HG02943 (cell line): Measurements from ENCODE around the gene KIF21B.

Experiments used
- ATAC-seq: cut with Tn5 transposase; IDR thresholded peaks from one replicate; pipeline ENCODE4 v1.9.1; 2021; ENCODE audit warnings: mild to moderate bottlenecking, low read depth, moderate library complexity; ENCODE audit not compliant: unreplicated experiment

The KIF21B gene

DNA sequence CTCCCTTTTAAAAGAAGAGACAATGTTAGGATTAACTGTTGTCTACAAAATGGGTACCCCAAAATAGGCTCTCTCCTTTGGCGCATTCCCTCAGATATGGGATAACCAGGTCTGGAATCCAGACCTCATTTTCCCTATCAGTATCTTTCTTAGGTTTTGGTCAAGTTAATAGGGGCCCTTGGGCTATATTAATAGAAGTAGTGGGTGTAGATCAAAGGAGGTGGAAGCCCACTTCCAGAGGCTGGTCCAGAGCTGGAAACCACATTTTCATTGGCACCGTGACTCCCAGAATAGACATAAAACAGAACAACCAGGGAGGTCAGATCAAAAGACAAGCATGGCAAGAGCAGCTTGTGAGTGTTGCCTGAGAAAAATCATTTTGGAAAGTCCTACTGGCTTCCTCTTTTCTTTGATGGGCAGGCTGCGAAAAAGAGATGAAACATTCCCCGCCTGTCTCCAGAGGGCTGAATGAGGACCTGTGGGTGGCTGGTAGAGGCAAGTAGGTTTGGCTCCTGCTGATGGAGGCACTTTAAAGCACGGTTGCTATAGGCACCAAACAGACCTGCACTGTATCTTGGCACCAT, 25.8 kb upstream of the KIF21B start:
- ATAC-seq: no peak

DNA sequence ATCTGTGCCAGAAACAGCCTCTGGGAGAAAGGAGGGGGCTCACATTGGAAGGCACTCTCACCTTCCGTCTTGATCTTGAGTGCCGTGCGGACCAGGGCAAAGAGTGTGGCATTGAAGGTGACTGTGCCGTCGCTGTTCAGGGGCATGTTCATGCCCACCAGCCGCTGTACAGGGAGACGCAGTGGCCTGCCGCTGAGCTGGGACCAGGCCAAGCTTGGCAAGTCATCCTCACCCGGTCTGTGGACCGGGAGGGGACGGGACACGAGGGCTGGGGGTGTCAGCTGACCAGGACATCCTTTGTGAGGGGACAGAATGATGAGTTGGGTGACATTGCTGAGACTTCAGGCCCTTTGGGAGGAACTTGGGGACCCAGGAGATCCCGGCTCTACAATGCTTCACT, 25.0 kb upstream of the KIF21B start:
- no peak for ATAC-seq

DNA sequence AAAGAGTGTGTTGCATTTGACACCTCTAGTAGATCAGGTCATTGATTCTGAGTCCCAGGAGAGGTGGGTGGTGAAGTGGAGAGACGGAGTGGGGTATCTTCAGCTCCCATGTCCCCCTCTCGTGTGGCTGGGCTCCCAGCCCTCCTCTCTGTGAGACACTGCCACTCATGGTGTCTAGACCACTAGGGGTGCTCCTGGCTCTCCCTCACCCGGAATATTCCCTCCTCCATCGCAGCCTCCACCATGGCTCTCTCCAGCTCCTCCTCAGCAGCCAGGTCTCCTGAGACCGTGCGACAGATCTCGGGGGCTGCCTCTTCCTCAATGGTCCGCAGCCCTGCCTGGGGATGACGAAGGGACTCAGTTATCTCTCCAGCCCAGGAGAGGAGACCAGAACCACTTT, 20.6 kb upstream of the KIF21B start:
- ATAC-seq: no peak

DNA sequence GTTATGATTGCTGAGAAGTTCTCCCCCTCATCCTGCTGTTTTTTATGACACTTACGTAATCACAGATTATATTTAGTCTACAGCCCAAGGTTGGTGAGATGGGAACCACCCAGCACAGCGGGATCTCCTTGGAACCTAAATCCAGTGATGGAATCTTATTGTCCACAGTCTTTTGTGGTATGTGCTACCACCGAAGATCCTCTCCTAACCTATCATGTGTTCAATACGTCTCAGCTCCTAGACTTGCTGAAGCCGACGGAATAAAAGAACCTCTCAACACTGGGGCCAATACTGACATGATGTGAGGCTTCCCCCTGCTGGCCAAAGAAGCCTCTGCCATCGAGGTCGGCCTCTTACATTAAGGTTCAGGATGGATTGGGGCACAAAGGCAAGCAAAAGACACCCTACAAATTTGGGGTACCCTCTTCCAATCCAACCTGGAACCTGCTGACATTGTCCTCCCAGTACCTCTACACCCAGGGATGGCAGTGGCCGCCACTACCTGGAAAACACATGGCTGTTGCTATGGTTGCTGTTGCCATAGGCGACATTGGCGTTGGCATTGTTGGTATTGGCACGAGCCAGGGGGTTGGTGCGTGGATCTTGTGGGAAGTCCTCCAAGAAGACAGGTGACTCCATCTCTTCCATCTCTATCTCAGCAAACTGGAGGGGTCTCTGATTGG, 19.4 kb upstream of the KIF21B start:
- ATAC-seq: no peak

DNA sequence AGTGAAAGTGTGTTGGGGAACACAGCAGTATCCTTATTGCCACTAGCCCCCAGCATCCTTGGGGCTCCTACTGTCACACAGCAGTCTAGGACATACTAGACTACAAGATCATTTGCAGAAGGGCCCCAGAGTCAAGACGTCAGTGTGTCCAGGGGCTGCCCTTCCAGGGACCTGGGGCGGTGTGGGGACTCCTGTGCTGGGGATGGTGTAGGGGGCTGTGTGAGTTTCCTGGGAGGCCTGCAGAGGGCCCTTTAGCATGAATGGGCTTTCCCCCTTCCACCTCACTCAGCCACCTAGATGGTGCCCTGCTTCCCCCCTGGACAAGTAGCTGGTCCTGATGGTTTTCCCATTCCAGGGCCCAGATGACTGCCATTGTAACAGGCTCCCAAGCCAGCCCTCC, 17.5 kb upstream of the KIF21B start:
- ATAC-seq: no peak

DNA sequence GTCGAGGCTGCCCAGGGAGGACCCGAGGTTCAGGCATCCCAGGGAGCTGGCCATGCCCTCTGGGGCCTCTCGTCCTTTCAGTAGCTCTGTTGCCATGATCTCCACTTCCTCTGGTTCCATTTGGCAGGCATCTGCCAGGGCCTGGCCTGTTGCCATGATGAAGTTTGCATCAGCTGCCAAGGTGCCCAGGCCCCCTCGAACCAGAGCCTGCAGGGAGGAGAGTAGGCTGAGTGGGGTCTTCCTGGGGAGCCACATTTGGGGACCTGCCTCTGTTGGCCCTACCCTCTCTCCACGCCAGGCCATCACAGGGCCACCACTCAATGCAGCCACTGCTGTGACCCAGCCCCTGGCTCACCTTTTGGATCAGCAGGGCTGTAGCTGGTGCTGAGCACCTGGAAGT, 16.4 kb upstream of the KIF21B start:
- no peak for ATAC-seq

DNA sequence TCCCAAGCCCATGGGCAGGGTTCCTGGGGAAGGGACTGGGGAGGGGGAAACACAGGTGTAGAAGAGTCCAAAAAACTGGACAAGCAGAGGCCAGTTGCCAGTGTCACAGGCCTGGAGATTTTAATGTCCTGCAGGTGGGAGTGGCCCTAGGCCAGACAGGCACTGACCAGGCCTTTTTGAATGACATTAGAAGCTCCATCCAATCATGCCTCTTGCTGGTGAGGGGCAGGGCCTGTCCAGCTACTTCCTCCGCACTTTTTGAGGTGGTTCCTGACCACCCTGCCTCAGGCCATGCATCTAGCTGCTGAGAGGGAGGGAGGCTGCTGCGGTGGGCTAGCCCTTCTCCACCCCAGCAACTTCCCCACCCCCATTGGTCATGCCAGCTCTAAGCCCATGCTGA, 15.9 kb upstream of the KIF21B start:
- ATAC-seq: no peak

DNA sequence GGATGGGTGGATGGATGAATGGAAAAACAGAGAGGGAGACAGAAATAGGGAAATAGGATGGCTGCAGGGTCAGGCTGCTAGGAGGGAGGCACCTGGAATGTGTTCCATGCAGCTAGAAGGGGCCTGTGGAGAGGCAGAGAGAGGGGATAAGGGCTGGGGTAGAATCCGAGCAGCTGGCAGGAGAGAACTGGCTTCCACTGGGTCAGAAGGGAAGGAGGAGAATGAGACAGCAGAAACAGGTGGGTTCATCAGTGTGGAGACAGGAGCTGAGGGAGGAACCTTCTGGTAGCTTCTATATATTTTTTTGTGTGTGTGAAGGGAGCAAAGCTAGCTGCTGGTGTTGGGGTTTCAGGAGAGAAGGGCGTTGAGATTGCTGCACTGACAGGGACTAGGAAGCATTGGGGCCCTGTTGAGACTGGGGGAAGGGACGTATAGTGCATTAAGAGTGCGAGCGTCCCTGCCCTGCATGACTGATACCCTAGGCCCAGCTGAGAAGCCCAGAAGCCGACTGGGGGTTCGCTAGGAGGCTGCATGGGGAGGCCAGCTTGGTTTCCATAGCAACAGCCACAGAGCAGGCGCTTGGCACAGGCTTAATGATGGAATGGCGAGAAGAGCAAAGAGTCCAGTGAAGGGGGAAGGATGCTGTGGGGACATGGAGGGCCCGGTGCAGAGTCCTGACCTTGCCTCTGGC, 14.8 kb upstream of the KIF21B start:
- no peak for ATAC-seq

DNA sequence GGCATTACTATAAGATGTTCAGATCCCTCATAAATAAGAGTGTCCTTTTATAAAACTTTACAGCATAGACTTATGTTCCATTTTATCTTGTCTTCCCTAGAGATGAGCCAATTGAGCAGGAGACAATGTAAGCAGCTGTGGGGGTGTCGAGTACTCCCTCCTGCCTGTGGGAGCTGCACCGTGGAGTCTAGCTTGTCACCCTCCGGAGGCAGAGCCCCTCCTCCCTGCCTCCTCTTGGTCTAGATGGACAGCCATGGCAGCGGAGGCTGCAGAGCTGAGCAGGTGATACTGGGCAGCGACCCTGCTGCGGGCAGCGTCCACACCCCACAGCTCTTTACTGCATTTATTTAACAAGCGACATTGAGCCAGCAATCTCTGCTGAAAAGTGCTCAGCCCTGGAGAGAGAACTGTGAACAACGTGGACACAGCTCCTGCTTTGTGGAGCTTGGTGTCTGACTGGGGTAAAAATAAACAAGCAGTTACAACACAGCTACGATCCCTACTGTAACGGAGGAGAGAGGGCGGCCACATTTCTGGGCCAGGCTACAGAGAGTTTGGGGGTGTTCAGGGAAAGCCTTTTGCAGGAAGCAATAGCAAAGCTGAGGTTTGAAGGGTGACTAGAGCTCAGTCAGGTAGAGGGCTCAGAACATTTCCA, 12.8 kb upstream of the KIF21B start:
- ATAC-seq: no peak

DNA sequence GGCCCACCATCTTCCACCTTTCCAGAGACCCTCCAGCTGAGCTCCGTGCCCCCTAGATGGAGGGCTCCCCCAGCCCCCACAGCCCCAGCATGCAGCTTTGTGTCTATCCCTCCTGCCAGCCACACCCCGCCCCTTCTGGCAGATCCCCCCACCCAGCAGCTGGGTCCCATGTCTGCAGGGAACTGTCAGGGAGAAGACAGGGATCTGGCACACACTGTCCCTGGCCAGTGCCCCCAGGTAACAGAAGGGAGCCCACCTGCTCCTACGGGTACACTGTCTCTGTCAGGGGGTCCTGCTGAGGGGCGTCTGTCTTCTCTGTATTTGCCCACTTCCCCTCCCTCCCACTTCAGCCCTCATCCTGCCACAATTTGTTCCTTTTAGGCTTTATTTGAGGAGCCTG, 11.2 kb upstream of the KIF21B start:
- no peak for ATAC-seq

DNA sequence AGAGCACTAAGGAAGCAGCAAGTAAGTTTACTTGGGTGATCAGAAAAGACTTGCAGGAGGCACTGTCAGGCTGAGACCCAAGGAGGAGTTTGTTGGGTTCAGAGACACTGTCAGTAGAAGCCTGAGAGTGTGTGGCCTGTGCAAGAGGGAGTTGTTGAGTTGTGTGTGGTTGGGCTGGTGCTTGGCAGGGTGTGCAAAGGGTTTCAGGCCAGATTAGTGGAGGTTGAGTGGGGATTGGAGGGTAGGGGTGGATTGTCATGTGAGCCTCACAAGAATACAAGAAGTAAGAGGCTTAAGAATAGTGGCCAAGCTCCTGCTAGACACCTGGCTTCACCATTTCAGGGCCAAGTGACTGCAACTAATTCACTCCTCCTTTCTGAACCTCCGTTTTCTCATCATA, 8.9 kb upstream of the KIF21B start:
- ATAC-seq: no peak

DNA sequence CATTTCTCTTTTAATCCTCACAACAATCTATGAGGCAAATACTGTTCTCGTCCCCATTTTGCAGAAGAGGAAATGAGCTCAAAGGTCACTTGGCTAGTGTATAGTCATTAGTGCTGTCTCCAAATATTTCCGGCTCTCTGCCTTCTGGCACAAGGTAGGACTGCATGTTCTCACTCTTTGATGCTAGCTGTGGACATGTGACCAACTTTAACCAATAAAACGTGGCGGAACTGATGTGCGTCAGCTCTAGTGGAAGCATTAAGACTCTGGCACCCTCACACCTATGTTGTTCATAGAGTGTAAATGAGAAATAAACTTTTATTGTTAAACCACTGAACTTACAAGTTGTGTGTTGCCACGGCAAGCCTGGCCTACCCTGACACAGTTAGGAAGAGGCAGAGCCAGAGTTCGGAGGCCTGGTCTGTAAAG, 5.0 kb upstream of the KIF21B start:
- no peak for ATAC-seq

DNA sequence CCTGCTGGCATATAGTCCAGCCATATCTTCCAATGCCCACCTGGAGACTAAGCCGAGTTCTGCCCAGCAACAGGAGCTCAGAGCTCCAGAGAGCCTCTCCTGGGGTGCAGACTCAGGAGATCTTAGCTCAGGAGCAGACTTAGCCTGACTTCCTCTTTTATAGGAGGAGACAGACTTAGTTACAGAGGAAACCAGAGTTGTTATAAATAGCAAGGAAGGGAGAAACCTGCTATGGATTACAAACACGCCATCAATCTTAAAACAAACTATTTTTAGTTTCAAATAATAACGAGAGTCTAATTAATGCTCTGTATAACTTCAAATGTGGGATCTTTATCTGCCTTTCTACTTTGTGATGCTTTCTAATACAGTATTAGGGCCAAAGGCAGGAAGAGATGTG, 3.3 kb upstream of the KIF21B start:
- no peak for ATAC-seq

DNA sequence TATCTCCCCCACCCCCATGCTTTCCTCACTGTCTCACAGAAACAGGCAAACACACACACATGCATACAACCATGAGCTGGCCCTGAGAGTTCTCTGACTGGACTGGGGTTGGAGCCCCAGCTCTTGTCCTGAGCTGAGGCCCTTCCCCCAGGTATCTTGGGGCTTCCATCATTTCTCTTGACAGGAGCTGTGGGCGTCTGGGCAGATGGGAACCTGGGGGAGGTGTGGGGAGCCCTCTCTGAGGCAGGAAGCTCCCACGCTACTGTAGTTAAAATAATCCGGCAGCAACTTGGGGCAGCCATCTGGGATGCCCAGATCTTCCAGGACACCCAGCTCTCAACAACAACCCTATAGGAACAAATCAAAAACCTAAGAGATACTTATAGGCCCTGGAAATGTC, 2.7 kb upstream of the KIF21B start:
- ATAC-seq: no peak

DNA sequence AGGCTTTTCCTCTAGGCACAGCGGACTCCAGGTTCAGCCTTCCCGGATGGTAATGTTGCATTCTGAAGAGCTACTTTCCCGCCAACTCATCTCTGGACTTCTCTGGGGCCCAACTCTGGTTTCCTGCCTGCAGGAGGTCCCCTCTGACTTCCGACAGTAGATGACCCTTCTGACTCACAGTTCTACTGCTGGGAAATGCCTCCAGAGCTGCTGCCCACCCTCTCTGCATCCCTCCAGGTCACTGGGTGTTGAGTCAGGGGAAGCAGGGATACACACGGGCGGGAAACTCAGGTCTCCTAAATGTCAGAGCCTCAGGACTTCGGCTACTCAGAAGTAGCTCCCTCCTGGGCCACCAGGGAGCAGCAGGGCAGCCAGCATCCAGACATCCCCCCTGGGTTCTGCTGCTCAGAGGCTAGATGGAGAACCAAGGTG, 2.1 kb upstream of the KIF21B start:
- no peak for ATAC-seq

DNA sequence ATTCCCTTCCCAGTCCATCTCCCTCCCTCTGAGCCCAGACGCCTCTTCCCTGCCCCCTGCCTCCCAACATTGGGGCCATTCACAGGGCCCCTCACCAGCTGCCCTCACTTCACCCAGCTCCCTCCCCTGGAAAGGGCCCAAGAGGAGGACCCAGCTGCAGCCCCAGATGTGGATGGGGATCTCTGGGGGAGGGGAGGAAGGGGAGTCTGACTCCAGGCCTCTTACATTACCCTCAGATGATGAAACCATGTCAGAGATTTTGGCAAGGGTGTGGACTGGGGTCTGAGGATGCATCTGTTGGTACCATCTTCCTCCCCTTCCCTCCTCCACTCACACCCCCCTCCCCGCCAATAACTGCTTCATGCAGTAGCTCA, 1.1 kb upstream of the KIF21B start:
- no peak for ATAC-seq

DNA sequence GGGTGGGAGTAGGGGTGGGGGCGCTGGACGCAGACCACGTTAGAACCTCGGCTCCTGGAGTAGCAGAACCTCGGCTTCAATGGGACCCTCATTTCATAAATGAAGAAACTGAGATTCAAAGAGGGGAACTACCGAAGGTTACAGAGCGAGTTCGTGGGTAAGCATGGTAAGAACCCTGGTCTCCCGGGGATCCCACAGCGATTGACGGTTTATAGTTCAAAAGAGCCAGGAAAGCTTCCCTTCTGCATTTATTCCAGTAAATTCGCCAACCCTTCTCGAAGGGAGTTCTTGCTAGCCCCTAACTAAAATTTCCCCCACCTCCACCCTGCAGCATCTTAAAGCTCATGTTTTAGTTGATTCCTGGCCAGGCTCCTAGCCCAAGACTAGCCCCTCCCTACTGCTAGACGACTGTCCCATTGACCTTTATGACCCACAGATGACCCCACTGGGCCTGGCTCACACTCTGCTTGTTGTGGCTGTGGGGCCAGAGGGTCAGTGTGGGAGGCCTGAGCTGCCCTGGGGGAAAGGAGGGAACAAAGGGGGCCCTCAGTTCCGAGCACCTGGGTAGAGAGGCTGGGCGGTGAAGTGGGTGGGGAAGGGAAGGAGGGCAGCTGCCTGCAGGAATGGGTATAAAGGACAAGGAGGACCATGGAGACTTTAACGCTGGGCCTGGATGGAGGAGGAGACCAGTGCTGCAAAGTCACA, 558 bp upstream of the KIF21B start:
- no peak for ATAC-seq

DNA sequence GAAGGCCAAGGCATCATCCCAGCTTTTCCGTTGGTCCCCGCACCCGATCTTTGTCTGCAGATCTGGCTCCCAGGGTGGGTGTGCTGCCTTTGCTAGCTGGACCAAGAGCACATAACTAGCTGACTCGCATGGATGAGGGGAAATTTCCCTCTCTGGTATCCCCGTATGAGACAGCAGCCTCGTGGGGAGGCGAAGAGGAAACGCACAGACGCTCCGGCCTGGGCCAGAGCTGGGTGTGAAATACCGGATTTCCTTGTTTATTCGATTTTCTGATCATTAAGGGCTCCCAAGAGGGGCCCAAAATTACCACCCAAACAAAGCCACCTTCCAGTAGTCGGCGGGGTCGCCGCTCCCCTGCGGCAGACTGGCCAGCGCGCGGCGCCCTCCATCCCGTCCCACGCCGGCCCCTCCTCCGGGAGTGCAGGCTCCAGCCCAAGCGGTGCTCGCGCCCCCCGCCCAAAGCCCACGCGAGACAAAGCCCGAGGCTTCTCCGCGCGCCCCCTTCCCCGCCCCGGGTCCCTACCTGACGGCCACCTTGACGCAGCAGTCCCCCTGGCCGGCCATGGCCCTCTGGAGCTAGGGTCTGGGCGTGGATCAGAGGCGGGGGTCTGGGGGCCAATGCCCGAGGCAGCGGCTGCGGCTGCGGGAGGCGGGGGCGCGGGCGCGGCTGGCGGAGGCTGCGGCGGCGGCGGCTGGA, 546 bp downstream of the KIF21B start:
- ATAC-seq: no peak

DNA sequence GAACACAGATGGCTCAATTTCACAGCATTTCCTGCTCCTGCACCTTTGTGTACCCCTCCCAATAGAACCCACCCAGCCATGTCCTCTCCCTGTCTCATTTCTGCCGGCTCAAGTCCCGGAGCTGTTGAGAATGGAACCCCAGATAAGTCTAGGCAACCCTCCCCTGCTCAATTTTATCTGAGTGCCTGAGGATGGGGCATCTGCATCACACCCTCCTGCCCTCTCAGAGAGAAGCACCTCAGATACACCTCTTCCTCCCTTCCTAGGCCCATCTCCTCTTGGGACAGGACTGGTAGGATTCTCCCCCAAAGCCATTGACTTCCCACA, 1.1 kb downstream of the KIF21B start:
- no peak for ATAC-seq

DNA sequence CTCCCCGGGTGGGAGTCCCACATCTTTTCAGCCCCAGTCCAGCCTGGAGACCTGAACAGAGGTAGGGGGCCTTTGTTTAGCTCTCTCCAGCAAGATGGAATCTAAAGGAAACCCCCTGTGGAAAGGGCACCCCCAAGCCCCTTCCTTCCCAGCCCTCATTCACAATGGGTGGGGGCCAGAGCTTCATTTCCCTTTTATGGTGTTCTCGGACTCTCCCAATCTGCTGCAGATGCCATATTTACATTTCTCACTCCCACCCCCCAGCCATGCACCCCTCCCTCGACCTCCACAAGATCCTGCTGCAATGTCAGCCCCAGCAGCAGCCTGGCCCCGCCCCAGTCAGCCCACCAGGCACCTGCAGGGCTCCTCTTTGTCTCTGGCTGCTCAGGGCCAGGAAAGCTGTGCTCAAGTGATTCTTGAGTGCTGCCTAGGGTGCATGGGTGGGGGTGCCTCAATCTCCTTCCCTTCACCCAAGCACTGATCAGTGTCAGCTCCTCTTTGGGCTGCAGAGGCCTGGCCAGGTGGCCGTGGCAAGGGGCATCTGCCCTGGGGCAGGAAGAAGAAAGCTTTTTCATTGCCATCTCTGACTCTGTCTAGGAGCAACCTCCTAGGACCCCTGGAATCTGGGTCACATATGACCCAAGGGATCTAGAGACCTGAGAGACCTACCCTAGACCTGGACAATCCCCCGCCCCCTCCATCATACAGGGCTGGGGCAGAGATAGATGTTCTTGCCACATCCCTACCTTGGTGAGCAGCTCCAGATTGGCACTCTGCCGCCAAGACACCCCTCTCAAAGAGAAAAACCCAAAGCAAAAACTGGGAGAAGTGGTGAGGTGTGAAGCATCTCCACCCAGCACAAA, 1.7 kb downstream of the KIF21B start:
- no peak for ATAC-seq
